ENCODE measurements around the gene ABLIM1.

- TF ChIP-seq POLR2AphosphoS5 (IDR thresholded peaks at IDR 0.05; ENCODE audit: low read depth, low read length): no peak
- no peak for TF ChIP-seq POLR2A (IDR thresholded peaks at IDR 0.05; ENCODE audit: low read depth, low read length)
These were observed 240.0 kb downstream of the ABLIM1 start for GRCh38 chr10:114418109-114418508.

Measured in GM12891 (cell line).